Skeletal muscle cell (primary cell): Measurements from ENCODE around the gene PTPRN2.

ENCODE experiments used
- DNase-seq: peaks from one replicate; pipeline ENCODE4 v3.0.0-alpha.2; 2010; ENCODE audit warnings: low read depth
- H3K4me3 ChIP-seq: 2 replicates; pipeline ENCODE4 v1.5.1; 2011; ENCODE audit warnings: low read depth, mild to moderate bottlenecking, control low read depth, low read length, moderate library complexity

The PTPRN2 gene

DNA sequence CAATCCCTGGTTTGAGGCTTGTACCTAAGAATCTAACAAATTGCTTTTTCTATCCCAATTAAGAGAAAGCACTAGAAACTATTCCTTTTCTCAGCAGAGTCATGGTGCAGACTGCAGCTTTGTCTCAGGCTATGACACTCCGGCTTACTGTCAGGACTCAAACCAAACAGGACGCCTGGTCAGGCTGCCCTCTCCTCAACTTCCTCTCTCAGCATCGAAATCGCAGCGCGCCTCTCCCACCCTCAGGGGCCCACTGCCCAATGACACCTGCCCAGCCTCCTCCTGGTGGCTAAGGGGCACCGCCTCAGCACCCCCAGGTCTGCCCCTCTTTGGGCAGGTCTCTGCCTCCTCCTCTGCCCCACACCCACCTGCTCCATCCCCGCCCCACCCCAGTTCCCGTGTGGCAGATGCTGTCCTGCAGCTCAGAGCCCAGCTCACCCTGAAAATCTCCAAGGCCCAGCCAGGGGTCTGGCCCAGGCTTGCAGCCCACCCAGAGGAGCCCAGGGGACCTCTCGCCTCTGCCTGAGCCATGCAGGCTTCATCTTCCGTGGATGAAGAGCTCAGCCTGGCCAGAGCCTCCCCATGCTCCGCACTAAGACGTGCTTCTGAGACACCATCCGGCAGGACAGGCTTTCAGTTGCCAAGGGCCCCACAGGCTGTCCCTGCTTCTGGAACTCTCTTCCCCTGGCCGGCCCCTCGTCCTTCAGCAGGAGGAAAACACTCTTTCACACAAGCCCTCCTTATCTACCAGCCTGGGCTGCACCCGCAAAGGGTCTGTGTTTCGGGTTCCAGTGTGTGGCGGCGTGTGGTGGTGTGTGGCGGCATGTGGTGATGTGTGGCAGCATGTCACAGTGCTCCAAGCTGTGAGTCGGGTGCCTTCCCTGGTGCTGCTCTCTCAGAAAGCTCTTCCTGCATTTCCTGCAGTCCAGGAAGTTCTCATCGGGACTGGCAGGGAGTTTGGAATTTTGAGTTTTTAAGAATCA lies 16.4 kb upstream of the PTPRN2 start:
- DNase-seq = no peak
- no peak overlapping the region for H3K4me3 ChIP-seq

DNA sequence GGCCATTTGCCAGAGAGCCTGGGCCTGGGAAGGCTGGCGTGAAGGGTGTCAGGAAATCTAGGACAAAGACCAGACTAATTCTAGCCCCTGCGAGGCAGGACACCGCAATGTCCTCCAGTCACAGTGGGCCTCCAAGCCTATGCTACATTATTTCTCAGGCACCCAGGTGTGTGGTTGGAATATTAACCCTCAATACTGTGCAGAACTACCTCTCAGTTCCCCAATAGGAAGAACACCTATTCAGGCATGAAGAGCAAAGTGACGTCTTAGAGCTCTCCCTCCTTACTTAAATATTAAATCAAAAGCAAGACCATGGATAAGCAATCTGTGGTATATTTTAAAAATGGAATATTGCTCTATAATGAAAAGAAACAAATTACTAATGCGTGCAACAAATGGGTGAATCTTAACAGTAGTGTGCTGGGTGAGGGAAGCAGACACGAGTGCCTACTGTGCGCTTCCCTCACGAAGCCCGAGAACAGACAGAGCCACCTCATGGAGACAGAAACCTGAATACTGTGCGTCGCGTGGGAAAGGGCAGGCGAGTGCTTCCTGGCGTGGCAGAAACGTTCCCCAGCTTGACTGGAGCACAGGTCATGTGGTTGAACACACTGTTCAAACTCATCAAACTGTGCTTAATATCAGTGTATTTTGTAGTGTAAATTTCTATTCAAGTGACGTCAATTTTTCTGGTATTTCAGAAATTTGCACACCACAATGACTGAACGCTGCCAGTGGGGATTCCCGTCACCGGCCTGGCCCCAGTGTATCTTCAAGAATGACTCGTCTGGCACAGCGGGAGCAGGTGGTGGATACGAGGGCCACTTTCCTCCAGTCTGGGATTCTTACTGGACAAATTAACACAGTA lies 15.5 kb upstream of the PTPRN2 start:
- no peak overlapping the region for H3K4me3 ChIP-seq
- DNase-seq = no peak

GRCh38 chr7:158602041-158602440 lies 14.4 kb upstream of the PTPRN2 start:
- H3K4me3 ChIP-seq = no peak overlapping the region
- no peak for DNase-seq

DNA sequence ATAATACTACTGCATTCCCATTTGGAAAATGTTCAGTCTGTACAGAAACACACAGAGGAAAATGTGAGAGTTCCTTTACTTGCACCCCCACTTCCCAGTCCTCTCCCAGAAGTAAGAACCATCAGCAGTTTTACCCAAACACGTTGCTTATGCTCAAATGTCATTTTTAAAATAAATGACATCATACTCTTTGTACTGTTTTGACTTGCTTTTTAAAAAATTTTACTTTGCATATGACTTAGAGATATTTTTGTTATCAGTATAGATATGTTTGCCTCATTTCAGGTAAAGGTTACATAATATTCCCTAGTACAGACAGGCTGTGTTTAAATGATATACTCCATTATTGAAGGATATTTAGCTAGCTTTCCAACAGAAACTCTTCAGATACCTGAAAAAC lies 13.5 kb upstream of the PTPRN2 start:
- no peak overlapping the region for H3K4me3 ChIP-seq
- DNase-seq = no peak

GRCh38 chr7:158596745-158597144 lies 9.1 kb upstream of the PTPRN2 start:
- H3K4me3 ChIP-seq = no peak overlapping the region
- DNase-seq = no peak

- no peak overlapping the region for H3K4me3 ChIP-seq
These were observed 8.7 kb upstream of the PTPRN2 start for GRCh38 chr7:158596309-158596708.

GRCh38 chr7:158595068-158595467 lies 7.4 kb upstream of the PTPRN2 start:
- no peak overlapping the region for H3K4me3 ChIP-seq
- DNase-seq = no peak

More at GRCh38 chr7:158596309-158596708, 8.7 kb upstream of the PTPRN2 start:
- DNase-seq = no peak

GRCh38 chr7:158592541-158592940 lies 4.9 kb upstream of the PTPRN2 start:
- no peak for DNase-seq
- no peak overlapping the region for H3K4me3 ChIP-seq

GRCh38 chr7:158591944-158592343 lies 4.3 kb upstream of the PTPRN2 start:
- H3K4me3 ChIP-seq = no peak overlapping the region
- DNase-seq = no peak

GRCh38 chr7:158590181-158590530 lies 2.5 kb upstream of the PTPRN2 start:
- no peak overlapping the region for H3K4me3 ChIP-seq
- DNase-seq = no peak

DNA sequence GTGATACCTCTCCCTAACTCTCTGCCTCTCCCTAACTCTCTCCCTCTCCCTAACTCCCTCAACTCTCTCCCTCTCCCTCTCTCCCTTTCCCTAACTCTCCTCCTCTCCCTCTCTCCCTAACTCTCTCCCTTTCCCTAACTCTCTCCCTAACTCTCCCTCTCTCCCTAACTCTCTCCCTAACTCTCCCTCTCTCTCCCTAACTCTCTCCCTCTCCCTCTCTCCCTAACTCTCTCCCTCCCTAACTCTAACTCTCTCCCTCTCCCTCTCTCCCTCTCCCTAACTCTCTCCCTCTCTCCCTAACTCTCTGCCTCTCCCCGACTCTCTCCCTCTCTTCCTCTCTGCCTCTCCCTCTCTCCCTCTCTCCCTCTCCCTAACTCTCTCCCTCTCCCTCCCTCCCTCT lies 2.0 kb upstream of the PTPRN2 start:
- no peak overlapping the region for H3K4me3 ChIP-seq
- no peak for DNase-seq

DNA sequence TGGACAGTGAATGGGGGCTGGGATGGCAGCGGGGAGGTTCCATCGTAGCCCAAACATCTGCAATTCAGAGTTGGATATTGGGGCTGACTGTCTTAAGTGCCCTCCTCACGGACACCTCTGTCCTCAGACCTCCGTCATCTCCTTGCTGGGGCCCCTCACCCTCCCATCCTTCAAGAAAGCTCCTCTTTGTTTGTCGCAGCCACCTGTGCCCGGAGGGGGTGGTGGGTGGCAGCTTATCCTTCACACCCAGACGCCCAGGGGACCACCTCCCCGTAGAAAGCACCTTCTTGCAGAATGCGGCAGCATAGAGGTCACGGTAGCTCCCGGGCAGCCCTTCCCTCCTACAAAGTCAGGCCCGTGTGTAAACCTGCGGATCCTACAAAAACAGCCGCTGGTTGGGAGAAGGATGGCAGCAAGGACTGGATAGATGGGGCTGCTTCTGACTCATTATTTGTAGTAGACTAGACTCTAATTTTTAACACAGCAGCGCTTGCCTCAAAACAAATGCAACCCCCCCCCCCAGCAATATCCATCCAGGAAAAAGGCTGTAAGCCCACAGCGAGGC lies 1.3 kb upstream of the PTPRN2 start:
- no peak overlapping the region for H3K4me3 ChIP-seq
- DNase-seq = no peak

GRCh38 chr7:158588085-158588877 lies 658 bp upstream of the PTPRN2 start:
- peak overlapping the region; percentile 43 for H3K4me3 ChIP-seq
- DNase-seq = no peak

DNA sequence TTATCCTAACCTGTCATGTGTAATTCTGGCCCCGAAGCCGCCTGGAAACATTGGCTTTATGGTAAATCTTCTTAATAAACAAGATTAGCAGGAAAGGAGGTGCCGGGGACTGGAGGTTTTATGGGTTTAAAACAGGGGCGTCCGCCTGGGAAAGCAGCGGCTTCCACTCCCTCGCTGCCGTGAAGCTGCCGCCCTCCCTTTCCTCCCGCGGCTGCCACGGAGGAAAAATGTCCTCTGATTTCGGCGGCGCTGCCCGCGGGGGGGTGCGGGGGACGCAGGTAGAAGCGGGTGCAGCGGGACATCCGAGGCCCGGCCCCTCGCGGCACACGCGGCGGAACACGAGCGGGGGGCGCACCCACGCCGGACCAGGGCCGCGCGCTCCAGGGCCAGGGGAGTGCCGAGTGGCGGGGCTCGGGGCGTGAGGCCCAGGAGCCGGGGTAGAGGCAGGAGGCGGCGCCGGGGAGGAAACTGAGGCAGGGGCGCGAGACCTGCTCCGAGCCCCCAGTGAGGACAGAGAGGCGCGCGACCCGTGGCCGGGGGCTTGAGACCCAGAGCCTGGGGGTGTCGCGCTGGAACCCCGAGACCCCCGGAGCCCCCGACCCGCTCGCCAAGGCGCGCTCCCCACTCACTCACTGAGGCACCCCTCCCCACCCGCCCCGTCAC lies 993 bp downstream of the PTPRN2 start:
- no peak for DNase-seq
- no peak overlapping the region for H3K4me3 ChIP-seq

DNA sequence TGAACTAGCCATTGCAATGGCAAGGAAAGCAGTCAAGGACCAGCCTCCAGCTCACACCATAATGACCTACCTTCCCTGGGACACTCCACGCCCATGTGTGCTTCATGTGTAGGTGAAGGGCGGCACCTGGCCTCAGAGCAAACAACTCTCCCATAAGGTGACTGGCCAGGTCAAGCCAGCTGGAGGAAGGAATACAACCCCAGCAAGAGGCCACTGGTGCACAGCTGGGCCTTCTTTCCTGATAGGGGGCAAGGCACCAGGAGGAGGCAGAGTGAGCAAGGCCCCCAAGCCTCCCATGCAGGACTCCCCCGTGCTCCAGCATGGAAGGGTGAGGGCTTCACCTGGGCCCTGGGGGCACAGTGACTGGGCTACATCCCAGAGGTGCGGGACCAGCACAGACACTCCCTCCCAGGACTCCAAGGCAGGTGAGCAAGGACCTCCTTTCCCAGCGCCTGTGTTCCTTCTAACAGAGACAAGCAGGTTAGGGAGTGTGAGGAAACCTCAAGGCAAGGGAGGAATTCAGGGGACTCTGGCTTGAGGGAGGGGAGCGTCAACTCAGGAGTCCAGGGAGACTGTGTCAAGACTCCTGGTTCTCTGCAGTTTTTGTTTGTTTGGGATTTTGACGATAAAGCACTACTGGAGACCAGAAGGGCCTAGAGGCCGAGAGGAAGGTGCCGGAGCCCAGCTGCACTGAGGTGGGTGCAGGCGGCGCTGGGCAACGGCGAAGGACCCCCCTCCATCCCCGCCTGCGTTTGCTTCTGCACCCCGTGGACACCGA lies 1.7 kb downstream of the PTPRN2 start:
- H3K4me3 ChIP-seq = no peak overlapping the region

GRCh38 chr7:158584407-158584806 lies 3.2 kb downstream of the PTPRN2 start:
- DNase-seq = no peak
- no peak overlapping the region for H3K4me3 ChIP-seq

More for the DNA sequence above, 1.7 kb downstream of the PTPRN2 start:
- no peak for DNase-seq

DNA sequence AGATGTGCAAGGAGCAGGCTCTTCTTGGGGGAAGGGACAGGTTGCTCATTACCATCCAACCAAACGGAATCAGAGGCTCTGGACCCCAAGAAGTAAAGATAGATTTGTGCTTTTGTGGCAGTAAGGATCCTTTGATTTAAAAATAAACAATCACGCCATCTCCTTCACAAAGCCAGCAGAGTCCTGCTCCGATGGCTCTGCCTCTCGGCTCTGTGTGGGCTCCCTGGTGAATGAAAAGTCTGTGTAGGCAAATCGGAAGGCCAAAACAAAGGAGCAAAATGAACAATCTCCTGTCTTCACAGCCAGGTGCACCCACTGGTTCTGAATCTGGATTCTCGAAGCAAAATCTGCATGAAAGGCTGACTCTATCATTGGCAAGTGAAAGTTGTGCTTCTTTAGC lies 3.8 kb downstream of the PTPRN2 start:
- DNase-seq = no peak
- no peak overlapping the region for H3K4me3 ChIP-seq

DNA sequence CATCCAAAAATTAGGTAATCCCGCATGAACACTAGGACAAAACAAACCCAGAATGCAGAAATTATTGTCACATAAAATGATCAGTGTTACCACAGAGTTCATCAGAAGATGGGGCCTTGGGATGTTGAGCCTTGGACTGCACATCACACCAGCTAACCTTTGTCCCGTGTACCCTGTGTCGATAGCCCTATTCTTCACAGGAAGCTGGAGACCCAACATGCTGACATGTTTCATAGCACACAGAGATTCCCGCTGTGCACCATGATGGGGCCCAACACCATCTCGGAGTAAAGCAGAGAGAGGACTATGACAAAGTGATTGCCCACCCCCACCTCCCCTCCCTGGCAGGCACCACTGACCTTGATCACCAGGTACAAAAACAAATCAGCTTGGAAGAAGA lies 4.5 kb downstream of the PTPRN2 start:
- no peak overlapping the region for H3K4me3 ChIP-seq
- no peak for DNase-seq
